ENCODE data around the gene GPSM1.

The GPSM1 gene

GRCh38 chr9:136321561-136321960, 5.8 kb upstream of the GPSM1 start:
- TF ChIP-seq CTCF (IDR thresholded peaks at IDR 0.05; ENCODE audit: low read depth, low read length) = no peak
- no peak for DNase-seq (ENCODE audit: extremely low read depth, low read depth)

GRCh38 chr9:136322756-136323330, 4.5 kb upstream of the GPSM1 start:
- no peak for DNase-seq (ENCODE audit: extremely low read depth, low read depth)
- TF ChIP-seq CTCF (IDR thresholded peaks at IDR 0.05; ENCODE audit: low read depth, low read length) = no peak

- DNase-seq (ENCODE audit: extremely low read depth, low read depth) = no peak
- no peak for TF ChIP-seq CTCF (IDR thresholded peaks at IDR 0.05; ENCODE audit: low read depth, low read length)
Measured at GRCh38 chr9:136323371-136323789, 4.0 kb upstream of the GPSM1 start.

GRCh38 chr9:136324501-136325300, 2.6 kb upstream of the GPSM1 start:
- no peak for DNase-seq (ENCODE audit: extremely low read depth, low read depth)
- no peak; the same call in 1 of the 2 replicates for TF ChIP-seq CTCF (IDR thresholded peaks at IDR 0.05; ENCODE audit: low read depth, low read length)

- DNase-seq (ENCODE audit: extremely low read depth, low read depth) = no peak
- no peak for TF ChIP-seq CTCF (IDR thresholded peaks at IDR 0.05; ENCODE audit: low read depth, low read length)
Measured at GRCh38 chr9:136325358-136325757, 2.0 kb upstream of the GPSM1 start.

GRCh38 chr9:136326061-136326760, 1.1 kb upstream of the GPSM1 start:
- DNase-seq (ENCODE audit: extremely low read depth, low read depth) = peak; percentile 87
- no peak for TF ChIP-seq CTCF (IDR thresholded peaks at IDR 0.05; ENCODE audit: low read depth, low read length)
